Lower leg skin (tissue), 3 donors: ENCODE data around the gene CTIF.

Experiments
- POLR2A ChIP-seq, 2 donors: fragments of 450-650 bp; IDR thresholded peaks; one replicate each; pipeline ENCODE4 v1.6.1; 2016 to 2017; ENCODE audit warnings: antibody characterized with exemption in 2 of 2, mild to moderate bottlenecking in 1 of 2, moderate library complexity in 1 of 2
- TF ChIP-seq, protein P1 (sequence below), 3 donors: fragments of 450-650 bp; IDR thresholded peaks; one replicate each; pipeline ENCODE4 v1.5.1; 2016; ENCODE audit warnings: antibody characterized with exemption in 3 of 3, mild to moderate bottlenecking in 3 of 3, moderate library complexity in 2 of 3

DNA sequence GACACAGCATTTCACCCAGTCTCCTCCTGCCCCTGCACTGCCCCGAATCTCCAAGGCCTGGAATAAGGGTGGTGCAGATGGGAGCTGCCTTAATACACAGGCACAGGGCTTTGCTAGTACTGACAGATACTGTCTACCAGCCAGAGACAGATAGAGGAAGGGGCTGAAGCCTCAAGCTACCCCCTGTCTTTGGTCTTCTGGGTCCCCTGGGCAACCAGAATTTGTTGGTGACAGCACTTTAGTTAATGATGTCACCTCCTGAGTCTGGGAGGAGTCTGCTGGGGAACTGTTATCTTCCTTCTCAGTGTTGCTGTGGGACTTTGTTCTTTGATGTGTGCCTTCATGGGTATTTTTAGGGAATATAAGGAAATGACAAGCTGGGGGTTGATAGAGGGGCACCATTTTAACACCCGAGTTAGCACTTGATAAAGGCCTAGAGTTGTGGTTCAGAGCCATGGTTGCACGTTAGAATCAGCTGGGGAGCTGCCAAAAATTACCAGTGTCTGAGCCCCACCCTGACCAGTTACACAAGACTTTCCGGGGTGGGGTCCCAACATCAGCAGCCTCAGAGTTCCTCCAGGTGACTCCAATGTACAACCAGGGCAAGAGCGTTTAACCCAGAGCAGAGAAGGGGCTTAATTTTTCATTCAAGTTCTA is 275.1 kb downstream of the CTIF start:
- TF ChIP-seq, protein P1, sequence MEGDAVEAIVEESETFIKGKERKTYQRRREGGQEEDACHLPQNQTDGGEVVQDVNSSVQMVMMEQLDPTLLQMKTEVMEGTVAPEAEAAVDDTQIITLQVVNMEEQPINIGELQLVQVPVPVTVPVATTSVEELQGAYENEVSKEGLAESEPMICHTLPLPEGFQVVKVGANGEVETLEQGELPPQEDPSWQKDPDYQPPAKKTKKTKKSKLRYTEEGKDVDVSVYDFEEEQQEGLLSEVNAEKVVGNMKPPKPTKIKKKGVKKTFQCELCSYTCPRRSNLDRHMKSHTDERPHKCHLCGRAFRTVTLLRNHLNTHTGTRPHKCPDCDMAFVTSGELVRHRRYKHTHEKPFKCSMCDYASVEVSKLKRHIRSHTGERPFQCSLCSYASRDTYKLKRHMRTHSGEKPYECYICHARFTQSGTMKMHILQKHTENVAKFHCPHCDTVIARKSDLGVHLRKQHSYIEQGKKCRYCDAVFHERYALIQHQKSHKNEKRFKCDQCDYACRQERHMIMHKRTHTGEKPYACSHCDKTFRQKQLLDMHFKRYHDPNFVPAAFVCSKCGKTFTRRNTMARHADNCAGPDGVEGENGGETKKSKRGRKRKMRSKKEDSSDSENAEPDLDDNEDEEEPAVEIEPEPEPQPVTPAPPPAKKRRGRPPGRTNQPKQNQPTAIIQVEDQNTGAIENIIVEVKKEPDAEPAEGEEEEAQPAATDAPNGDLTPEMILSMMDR (IDR thresholded peaks at IDR 0.05): no peak
- no peak for TF ChIP-seq POLR2A (IDR thresholded peaks at IDR 0.05)
